A549 (cell line): ENCODE measurements around the gene USP4. TPM values are rescaled to one million over a fixed set of nuclear protein-coding genes. Genes with fewer than 3 reads are reported as not detected.

Experiments
- ATAC-seq, 2 experiments: fragments of 200-7000 bp in 1 of 2; fragments of >200 bp in 1 of 2; cut with Nextera tagmentation in 1 of 2; cut with Tn5 transposase in 1 of 2; 3 replicates each; pipeline versions ENCODE4 v1.8.0 to v1.9.1; 2018 to 2020; ENCODE audit warnings: mild to moderate bottlenecking in 1 of 2, moderate library complexity in 1 of 2
- CTCF ChIA-PET: fragments of 300-600 bp; sonication (Branson Sonifier 250); formaldehyde crosslinking; extraction: SDS; loops from one replicate; lab custom pipeline; 2021; ENCODE audit warnings: antibody characterized with exemption, inconsistent platforms; lab: Yijun Ruan, JAX
- POLR2A ChIA-PET: fragments of 350-600 bp; formaldehyde crosslinking; extraction: SDS; loops from one replicate; lab custom pipeline; 2021; ENCODE audit warnings: antibody characterized with exemption, inconsistent platforms; lab: Yijun Ruan, JAX
- DNase-seq, 2 experiments: peaks; one replicate each; pipeline versions ENCODE4 v3.0.0 to v3.0.0-alpha.2; 2011 to 2016; ENCODE audit warnings: low read depth in 1 of 2, low spot score in 1 of 2
- FAIRE-seq: peaks from 2 replicates; lab custom pipeline; 2011; peaks lifted over from hg19 to GRCh38; lab: Jason Lieb, UNC
- H3K27ac ChIP-seq, 2 experiments: fragments of >200 bp; sonication (Bioruptor Twin); formaldehyde crosslinking; 3 replicates each; pipeline ENCODE4 v1.5.1; 2016 to 2017
- H3K4me1 ChIP-seq: fragments of >200 bp; sonication (Bioruptor Twin); formaldehyde crosslinking; 3 replicates; pipeline ENCODE4 v1.6.1; 2016
- H3K4me2 ChIP-seq: fragments of >200 bp; sonication (Bioruptor Twin); formaldehyde crosslinking; 3 replicates; pipeline ENCODE4 v1.6.1; 2016
- H3K4me3 ChIP-seq: fragments of >200 bp; sonication (Bioruptor Twin); formaldehyde crosslinking; 3 replicates; pipeline ENCODE4 v1.5.1; 2016
- H3K9me3 ChIP-seq: fragments of >200 bp; sonication (Bioruptor Twin); formaldehyde crosslinking; 3 replicates; pipeline ENCODE4 v1.6.1; 2016
- BCL3 ChIP-seq: fragments of >200 bp; sonication (Bioruptor Twin); formaldehyde crosslinking; IDR thresholded peaks from 3 replicates; pipeline ENCODE4 v1.6.1; 2016
- BHLHE40 ChIP-seq: IDR thresholded peaks from 2 replicates; pipeline ENCODE4 v1.6.1; 2012; ENCODE audit warnings: low read depth, low read length, inconsistent platforms
- CBX2 ChIP-seq: fragments of 200-600 bp; sonication (generic); IDR thresholded peaks from 2 replicates; pipeline ENCODE4 v1.6.1; 2016; ENCODE audit warnings: low read depth, mild to moderate bottlenecking, borderline replicate concordance
- CHD4 ChIP-seq: fragments of 200-600 bp; sonication (generic); IDR thresholded peaks from 2 replicates; pipeline ENCODE4 v1.6.1; 2016; ENCODE audit warnings: antibody characterized with exemption, mild to moderate bottlenecking, borderline replicate concordance
- CTCF ChIP-seq: fragments of >200 bp; sonication (Bioruptor Twin); formaldehyde crosslinking; IDR thresholded peaks from 3 replicates; pipeline ENCODE4 v1.5.1; 2016
- EHF ChIP-seq: fragments of 250-450 bp; sonication (Bioruptor Pico); IDR thresholded peaks from 2 replicates; pipeline ENCODE4 v1.5.0; 2020; ENCODE audit warnings: mild to moderate bottlenecking
- FOSB ChIP-seq: fragments of 250-450 bp; sonication (Bioruptor Pico); IDR thresholded peaks from 2 replicates; pipeline ENCODE4 v1.5.0; 2020; ENCODE audit warnings: mild to moderate bottlenecking, moderate library complexity
- FOSL2 ChIP-seq, 2 experiments: fragments of 450-650 bp in 1 of 2; fragments of >200 bp in 1 of 2; sonication (Bioruptor Twin) in 1 of 2; formaldehyde crosslinking; IDR thresholded peaks; 2 replicates each; pipeline versions ENCODE4 v1.5.0 to v1.6.1; 2016 to 2020; ENCODE audit warnings: mild to moderate bottlenecking in 1 of 2, moderate library complexity in 1 of 2
- FOXS1 ChIP-seq: fragments of 250-450 bp; sonication (Bioruptor Pico); IDR thresholded peaks from 2 replicates; pipeline ENCODE4 v1.5.0; 2020; ENCODE audit warnings: mild to moderate bottlenecking, moderate library complexity
- GATA3 ChIP-seq: IDR thresholded peaks from 2 replicates; pipeline ENCODE4 v1.6.1; 2012; ENCODE audit warnings: borderline replicate concordance
- HDAC2 ChIP-seq: fragments of 200-600 bp; sonication (generic); IDR thresholded peaks from 2 replicates; pipeline ENCODE4 v1.6.1; 2016
- HEYL ChIP-seq: fragments of 250-450 bp; sonication (Bioruptor Pico); IDR thresholded peaks from 2 replicates; pipeline ENCODE4 v1.8.0; 2021; ENCODE audit warnings: mild to moderate bottlenecking, moderate library complexity
- HMGXB4 ChIP-seq: fragments of 250-450 bp; sonication (Bioruptor Pico); IDR thresholded peaks from 2 replicates; pipeline ENCODE4 v1.5.0; 2021; ENCODE audit warnings: mild to moderate bottlenecking, moderate library complexity, borderline replicate concordance
- JUN ChIP-seq, 2 experiments: fragments of >200 bp; sonication (Bioruptor Twin); formaldehyde crosslinking; IDR thresholded peaks; 2 replicates in 1 of 2; 3 replicates in 1 of 2; pipeline ENCODE4 v1.6.1; 2016 to 2017
- KDM5A ChIP-seq: fragments of 200-600 bp; sonication (generic); IDR thresholded peaks from 2 replicates; pipeline ENCODE4 v1.6.1; 2016; ENCODE audit warnings: antibody characterized with exemption, mild to moderate bottlenecking
- MAFK ChIP-seq: fragments of 450-650 bp; IDR thresholded peaks from 2 replicates; pipeline ENCODE4 v1.6.1; 2014; ENCODE audit not compliant: partially characterized antibody
- MAZ ChIP-seq: fragments of 150-350 bp; IDR thresholded peaks from 2 replicates; pipeline ENCODE4 v1.6.1; 2014; ENCODE audit warnings: antibody characterized with exemption, low read depth, low read length, borderline replicate concordance
- MYC ChIP-seq: IDR thresholded peaks from 2 replicates; pipeline ENCODE4 v1.6.1; 2012; ENCODE audit warnings: mild to moderate bottlenecking, inconsistent platforms, low read length, improper control_type of control experiment, borderline replicate concordance
- NFE2L2 ChIP-seq: fragments of 150-350 bp; conservative IDR thresholded peaks from 2 replicates; pipeline ENCODE4 v1.6.1; 2014; ENCODE audit warnings: low read length
- NPAS2 ChIP-seq: fragments of 250-450 bp; sonication (Bioruptor Pico); IDR thresholded peaks from 2 replicates; pipeline ENCODE4 v1.8.0; 2022; ENCODE audit warnings: mild to moderate bottlenecking, moderate library complexity, borderline replicate concordance
- ZFP36 ChIP-seq: fragments of 450-650 bp; IDR thresholded peaks from 2 replicates; pipeline ENCODE4 v1.6.1; 2014; ENCODE audit warnings: borderline replicate concordance; ENCODE audit not compliant: partially characterized antibody
- ZNF302 ChIP-seq: fragments of 250-450 bp; sonication (Bioruptor Pico); IDR thresholded peaks from 2 replicates; pipeline ENCODE4 v1.9.0; 2021; ENCODE audit warnings: inconsistent platforms, mild to moderate bottlenecking, moderate library complexity
- WGBS: methylation state at CpG from one replicate; pipeline ENCODE4 v1.1.6; 2017; ENCODE audit errors: missing lambda C conversion rate; 5-methylcytosine and 5-hydroxymethylcytosine counted together
- polyA plus RNA-seq, 4 experiments: library from polyadenylated mRNA; depleted of rRNA in 3 of 4; stranded (reverse); fragments of >200 nt; fragmentation: RNase III in 1 of 4; extraction: RNeasy Plus Mini Kit Qiagen cat#74134 plus additional on column Dnase treatment in 1 of 4; gene quantifications; 2 replicates in 3 of 4; 3 replicates in 1 of 4; pipeline ENCODE4 v1.2.3, GENCODE V29; 2011 to 2017

The USP4 gene
- polyA plus RNA-seq, 2 of the 4 experiments (the other 2 are of a cell fraction) = 12.9 to 23.7 TPM

- WGBS = 95% methylated on average over 6 of the region's 6 CpGs
- POLR2A ChIA-PET = interaction anchor here (0.8 to 1.2 kb wide), 2 partner anchors 22 to 31 kb away, joined by 3 read pairs; no protein-coding TSS in a partner anchor
- no peak overlapping the region for H3K27ac ChIP-seq
Measured at GRCh38 chr3:49389297-49389696, 49.4 kb upstream of the USP4 start.

GRCh38 chr3:49388289-49388820, 48.5 kb upstream of the USP4 start:
- POLR2A ChIA-PET = no interaction called here
- CTCF ChIA-PET = interaction anchor here (1.0 kb wide), 1 partner anchor 32 kb away, joined by 3 read pairs; no protein-coding TSS in a partner anchor
- Histone ChIP-seq H3K27ac (no peak overlapping the region), H3K4me3 (no peak overlapping the region), H3K4me2 (no peak overlapping the region), H3K9me3 (no peaks in the 10 kb centered on the region), H3K4me1 (peaks cover 10% of the 10 kb centered on the region)
- no peak for FAIRE-seq
- TF ChIP-seq FOSL2 (IDR thresholded peaks at IDR 0.05) = no peak
- TF ChIP-seq FOSL2 (CRISPR knock-in tag; IDR thresholded peaks at IDR 0.05) = no peak
- no peak for TF ChIP-seq HEYL (CRISPR knock-in tag)
- TF ChIP-seq MAFK = no peak
- no peak for TF ChIP-seq FOSB (CRISPR knock-in tag)
- no peak for TF ChIP-seq MYC
- TF ChIP-seq ZNF302 (CRISPR knock-in tag) = no peak
- TF ChIP-seq FOXS1 (CRISPR knock-in tag) = no peak
- TF ChIP-seq EHF = no peak
- TF ChIP-seq MAZ = no peak
- TF ChIP-seq CHD4 = no peak
- TF ChIP-seq CBX2 = no peak
- TF ChIP-seq GATA3 = no peak
- TF ChIP-seq JUN (IDR thresholded peaks at IDR 0.05) = no peak
- no peak for TF ChIP-seq HMGXB4 (CRISPR knock-in tag)
- TF ChIP-seq BHLHE40 = no peak
- no peak for TF ChIP-seq CTCF
- no peak for TF ChIP-seq ZFP36
- no peak for TF ChIP-seq HDAC2
- TF ChIP-seq NFE2L2 = no peak
- 0 out of 6 replicates have a peak, but pooled peaks of 1 of the 2 experiments have one; percentile 19 for ATAC-seq
- WGBS = 80% methylated on average over 1 of the region's 1 CpG
- DNase-seq = no peak

More at GRCh38 chr3:49389297-49389696, 49.4 kb upstream of the USP4 start:
- Histone ChIP-seq H3K4me2 (no peak overlapping the region), H3K4me1 (peaks cover 10% of the 10 kb centered on the region), H3K9me3 (no peaks in the 10 kb centered on the region), H3K4me3 (no peak overlapping the region)
- FAIRE-seq (no peak), DNase-seq (no peak), ATAC-seq (0 out of 6 replicates have a peak, but pooled peaks of 1 of the 2 experiments have one; percentile 19)
- TF ChIP-seq NFE2L2 = no peak
- no peak for TF ChIP-seq MAZ
- TF ChIP-seq CBX2 = no peak
- no peak for TF ChIP-seq NPAS2 (CRISPR knock-in tag)
- no peak for TF ChIP-seq BCL3
- no peak for TF ChIP-seq KDM5A
- CTCF ChIA-PET = no interaction called here
